LHCN-M2 (cell line): Measurements from ENCODE around the gene PSMC1. TPM values are rescaled to one million over a fixed set of nuclear protein-coding genes. Genes with fewer than 3 reads are reported as not detected.

Source experiments
- DNase-seq: peaks from one replicate; pipeline ENCODE4 v3.0.0-alpha.2; 2012; ENCODE audit warnings: low read depth
- total RNA-seq: library from RNA; depleted of rRNA; stranded (reverse); fragments of >200 nt; gene quantifications from 2 replicates; pipeline ENCODE4 v1.2.3, GENCODE V29; 2014; rRNA removed

Gene PSMC1
- total RNA-seq, 1 experiment from 2014 or later: 286 TPM

DNA sequence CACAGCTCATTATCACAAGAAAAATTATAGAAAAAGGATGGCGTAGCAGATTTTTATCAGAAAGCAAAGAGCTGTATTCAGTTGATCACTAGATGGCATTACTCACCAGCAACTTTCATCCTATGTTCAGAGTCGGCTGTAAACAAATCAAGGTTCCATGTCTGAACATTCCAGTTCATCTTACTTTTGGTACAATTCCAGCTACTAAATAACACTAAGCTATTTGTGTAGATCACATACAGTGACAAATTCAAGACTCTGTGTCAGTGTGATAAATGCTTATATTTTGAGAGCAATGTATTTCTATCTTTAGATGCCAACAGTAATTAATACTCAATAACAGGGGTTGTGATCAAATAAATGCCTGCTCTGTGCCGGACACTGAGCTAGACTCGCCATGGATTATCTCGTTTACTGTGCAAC, 45.3 kb downstream of the PSMC1 start:
- DNase-seq: peak; percentile 60

DNA sequence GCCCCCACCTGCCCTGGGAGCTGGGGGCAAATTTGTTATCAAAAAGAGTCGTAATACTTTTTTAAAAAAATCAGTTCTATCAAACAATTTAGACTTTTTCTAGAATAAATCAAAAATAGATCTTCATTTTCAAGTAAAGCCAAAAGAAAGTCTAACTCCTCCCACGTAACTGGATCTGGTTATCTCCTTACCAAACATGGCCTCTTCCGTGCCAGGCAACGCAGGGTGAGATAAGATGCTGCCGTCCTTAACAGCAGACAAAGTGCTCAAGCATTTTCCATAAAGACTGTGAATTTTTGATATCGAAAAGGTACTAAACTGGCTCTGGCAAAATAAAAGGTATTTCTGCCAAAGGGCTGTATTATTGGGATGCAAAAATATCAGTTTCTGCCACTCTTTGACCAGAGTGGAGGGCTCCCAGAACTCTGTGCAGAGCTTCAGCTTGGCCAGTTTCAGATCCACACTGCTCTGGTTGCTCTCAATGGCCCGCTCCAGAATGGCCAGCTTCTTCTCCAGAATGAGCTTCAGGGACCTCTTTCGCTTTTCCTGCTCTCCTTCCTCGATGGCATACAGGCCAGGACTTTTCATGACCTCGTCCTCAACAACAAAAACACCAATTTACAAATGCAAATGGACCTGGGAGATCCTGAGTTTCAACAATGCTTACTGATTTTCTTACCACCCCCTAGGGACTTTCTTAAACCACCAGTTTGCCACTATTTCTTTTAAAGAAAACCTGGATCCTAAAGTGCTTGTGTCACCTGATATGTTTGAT, 46.4 kb downstream of the PSMC1 start:
- no peak for DNase-seq

DNA sequence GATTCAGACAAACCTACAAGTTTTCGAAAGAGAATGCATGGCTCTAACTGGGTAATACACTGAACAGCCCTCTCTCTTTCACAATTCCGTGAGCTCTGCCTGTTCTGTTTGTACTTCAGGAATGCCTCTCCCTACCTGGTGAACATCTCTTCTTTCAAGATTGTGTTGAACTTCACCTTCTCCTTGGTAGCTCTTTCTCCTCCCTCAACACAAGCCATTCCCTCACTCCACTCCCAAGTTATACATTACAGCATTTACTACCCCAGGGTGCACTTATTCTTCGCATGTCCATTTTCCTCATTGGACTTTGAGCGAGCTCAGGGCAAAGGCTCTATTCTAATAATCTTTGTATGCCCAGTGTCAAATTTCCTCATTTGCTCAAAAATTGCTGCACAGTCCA, 47.1 kb downstream of the PSMC1 start:
- DNase-seq: no peak

DNA sequence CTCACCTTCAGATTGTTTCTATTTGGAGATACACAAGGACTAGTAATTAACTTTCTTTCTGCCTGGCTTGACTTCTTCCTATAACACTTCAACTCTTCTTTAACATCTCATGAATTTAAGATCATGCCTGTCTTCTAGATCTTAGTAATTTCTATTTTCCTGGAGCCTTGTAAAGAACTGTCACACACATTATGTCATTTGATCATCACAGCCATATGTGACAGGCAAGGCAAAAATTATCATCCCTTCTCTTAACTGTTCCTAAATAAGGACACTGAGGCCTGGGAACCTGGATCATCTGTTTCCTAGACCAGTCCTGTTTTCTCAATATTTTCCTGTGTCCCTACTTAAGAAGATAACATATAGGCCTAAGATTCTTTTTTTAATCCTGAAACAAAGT, 48.1 kb downstream of the PSMC1 start:
- no peak for DNase-seq

DNA sequence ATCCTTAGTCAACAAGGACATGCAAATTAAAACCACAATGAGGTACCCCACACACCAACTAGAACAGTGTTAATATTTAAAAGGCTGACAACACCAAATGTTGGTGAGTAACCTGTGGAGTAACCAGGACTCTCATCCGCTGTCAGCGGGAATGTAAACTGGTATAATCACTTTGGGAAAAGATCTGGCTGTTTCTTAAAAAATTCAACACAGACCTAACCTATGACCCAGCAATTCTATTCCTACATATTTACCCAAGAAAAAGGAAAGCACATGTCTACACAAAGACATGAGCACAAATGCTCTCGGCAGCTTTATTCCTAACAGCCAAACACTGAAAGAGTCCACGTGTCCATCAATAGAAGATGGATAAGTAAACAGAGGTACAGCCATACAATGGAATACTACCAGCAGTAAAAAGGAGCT, 48.8 kb downstream of the PSMC1 start:
- no peak for DNase-seq

DNA sequence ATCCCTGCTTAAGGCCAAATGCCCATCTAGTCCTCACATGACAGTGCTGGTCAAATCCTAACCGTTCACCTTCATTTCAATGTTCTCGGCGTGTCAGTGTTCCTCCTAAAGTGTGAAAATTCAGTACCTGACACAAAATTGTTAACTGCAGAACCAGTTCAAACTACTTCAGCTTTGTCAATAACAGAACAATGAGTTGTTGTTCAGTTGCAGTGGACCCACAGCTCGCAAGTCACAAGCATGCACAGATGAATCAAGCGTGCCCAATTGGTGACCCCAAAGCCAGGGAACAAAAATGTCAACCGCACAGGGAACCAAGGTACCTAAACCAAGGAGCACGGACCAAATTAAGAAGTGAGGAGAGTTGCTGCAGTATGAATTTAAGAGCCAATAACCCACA, 52.2 kb downstream of the PSMC1 start:
- DNase-seq: no peak

DNA sequence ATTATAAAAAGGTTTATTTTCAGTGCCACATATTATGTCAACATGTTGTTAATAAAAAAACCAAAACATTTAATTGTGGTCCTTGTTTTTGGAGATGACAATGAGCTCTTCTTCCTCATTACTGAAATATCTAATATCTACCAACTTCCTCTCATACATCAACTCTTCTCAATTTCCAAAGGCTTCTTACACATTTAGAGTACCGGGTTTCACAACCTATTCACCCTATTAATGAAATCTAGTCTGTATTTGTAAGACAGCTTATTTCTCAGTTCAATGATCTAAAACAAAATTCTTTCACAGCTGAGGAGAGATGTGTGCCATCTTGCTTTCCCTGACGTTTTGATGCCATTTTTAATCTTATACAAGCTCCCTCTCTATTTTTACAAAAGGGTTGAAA, 60.9 kb downstream of the PSMC1 start:
- DNase-seq: no peak

DNA sequence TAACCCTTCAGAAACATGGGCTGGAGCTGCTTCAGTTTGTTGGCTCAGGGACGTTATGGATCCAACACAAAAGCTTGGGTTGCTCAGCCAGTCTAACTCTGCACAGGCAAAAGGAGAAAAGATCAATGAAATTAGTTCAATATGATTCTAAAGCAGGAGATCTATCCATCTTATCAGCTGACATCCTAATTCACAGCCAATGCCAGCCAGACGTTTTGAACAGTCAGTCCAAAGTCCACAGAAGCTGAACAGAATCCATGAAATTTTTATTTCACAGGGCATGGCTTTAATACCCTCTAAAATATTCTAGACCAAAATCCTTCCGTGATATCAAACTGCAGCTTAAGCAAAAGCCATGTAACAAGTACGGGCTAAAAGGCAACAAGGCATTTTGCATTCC, 61.7 kb downstream of the PSMC1 start:
- DNase-seq: no peak

DNA sequence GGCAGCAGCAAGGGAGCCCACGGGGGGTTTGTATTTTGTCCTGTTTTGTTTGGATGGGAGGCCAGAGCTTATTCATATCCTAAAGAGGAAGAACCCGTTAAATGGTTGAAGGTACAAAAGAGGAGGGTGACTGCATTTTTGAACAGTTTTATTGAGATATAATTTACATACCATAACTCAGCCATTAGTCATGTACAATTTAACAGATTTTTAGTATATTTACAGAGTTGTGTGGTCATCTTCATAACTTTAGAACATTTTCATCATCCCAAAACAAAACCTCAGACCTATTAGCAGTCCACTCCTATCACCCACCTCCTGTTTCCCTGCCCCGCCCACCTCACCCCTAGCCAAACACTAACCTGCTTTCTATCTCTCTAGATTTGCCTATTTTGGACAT, 62.8 kb downstream of the PSMC1 start:
- peak; percentile 32 for DNase-seq

DNA sequence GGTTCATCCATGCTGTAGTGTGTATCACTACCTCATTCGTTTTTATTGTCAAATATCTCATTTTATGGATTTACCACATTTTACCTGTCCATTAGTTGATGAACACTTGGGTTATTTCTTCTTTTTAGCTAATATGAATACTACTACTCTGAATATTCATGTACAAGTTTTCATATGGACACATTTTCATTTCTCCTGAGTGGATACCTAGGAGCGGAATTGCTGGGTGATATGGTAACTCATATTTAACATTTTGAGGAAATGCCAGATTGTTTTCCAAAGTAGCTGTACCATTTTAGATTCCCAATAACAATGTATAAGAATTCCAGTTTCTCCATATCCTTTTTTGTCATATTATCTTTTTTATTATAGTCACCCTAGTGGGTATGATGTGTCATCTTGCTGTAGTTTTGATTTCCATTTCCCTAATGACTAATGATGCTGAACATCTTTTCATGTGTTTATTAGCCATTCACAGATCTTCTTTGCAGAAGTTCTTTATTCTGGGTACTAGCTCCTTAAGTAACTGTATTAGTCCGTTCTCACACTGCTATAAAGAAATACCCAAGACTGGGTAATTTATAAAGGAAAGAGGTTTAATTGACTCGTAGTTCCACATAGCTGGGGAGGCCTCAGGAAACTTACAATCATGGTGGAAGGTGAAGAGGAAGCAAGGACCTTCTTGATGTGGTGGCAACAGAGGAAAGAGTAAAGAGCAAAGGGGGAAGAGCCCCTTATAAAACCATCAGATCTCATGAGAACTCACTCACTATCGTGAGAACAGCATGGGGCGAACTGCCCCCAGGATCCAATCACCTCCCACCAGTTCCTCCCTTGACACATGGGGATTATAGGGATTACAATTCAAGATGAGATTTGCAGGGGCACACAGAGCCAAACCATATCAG, 63.5 kb downstream of the PSMC1 start:
- peak; percentile 11 for DNase-seq

DNA sequence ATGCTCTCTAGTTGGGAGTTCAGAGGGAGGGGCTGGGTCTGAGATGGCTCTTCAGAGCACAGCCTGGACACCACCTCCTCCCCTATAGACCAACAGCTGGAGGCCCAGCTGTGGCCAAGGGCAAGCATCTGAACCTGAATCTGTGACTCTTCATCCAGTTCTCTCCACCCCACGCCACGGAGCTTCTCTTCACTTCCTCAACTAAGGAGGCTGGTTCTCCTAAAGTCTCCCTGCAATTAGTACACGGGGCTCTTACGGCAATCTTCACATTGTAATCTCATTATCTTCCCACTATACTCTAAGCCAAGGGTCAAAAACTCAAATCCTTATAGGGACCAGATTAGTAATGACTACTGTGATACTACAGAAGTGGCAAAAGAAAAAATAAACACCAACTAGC, 65.5 kb downstream of the PSMC1 start:
- no peak for DNase-seq

Other genes with a start within 250 kb of the PSMC1 start
- not detected in 2 replicates for gene KCNK13, start 194.6 kb upstream of the PSMC1 start, total RNA-seq
- 4.2 and 5.9 TPM in 2 replicates for gene NRDE2, start 75.4 kb downstream of the PSMC1 start, total RNA-seq
- 290 and 350 TPM in 2 replicates for gene CALM1, start 140.5 kb downstream of the PSMC1 start, total RNA-seq